Heart left ventricle (tissue), 16 donors: ENCODE results near the gene C12orf54. TPM values are rescaled to one million over a fixed set of nuclear protein-coding genes. Genes with fewer than 3 reads are reported as not detected.
"Not testable (repeated sequence)": the region's sequence is repeated elsewhere in the genome, so short reads cannot be mapped to it uniquely, and the experiment has no call there.

Experiments used
- ATAC-seq, 4 donors: fragments of 200-7000 bp; cut with Tn5 transposase; one replicate each; pipeline ENCODE4 v1.9.1; 2020 to 2022; ENCODE audit warnings: moderate library complexity in 4 of 4, mild to moderate bottlenecking in 3 of 4, moderate number of reproducible peaks in 1 of 4
- DNase-seq, 5 donors: peaks; one replicate each; pipeline ENCODE4 v3.0.0-alpha.2; 2020
- H3K27ac ChIP-seq, 12 donors: fragments of 200-600 bp; sonication (generic) in 4 of 12; one replicate each; pipeline versions ENCODE4 v1.5.0 to v1.8.0; 2016 to 2022; ENCODE audit warnings: mild to moderate bottlenecking in 2 of 12
- H3K27me3 ChIP-seq, 9 donors: fragments of 200-600 bp; sonication (generic) in 2 of 9; one replicate each; pipeline versions ENCODE4 v1.5.1 to v1.8.0; 2016 to 2022; ENCODE audit warnings: mild to moderate bottlenecking in 3 of 9
- H3K36me3 ChIP-seq, 9 donors: fragments of 200-600 bp; sonication (generic) in 2 of 9; one replicate each; pipeline versions ENCODE4 v1.5.0 to v1.8.0; 2018 to 2022; ENCODE audit warnings: mild to moderate bottlenecking in 2 of 9
- H3K4me1 ChIP-seq, 12 donors: fragments of 200-600 bp; sonication (generic) in 4 of 12; one replicate each; pipeline versions ENCODE4 v1.5.0 to v1.8.0; 2016 to 2022; ENCODE audit warnings: mild to moderate bottlenecking in 3 of 12
- H3K4me3 ChIP-seq, 12 donors: fragments of 200-600 bp; sonication (generic) in 4 of 12; one replicate each; pipeline versions ENCODE4 v1.5.0 to v1.8.0; 2017 to 2022; ENCODE audit warnings: mild to moderate bottlenecking in 9 of 12, moderate library complexity in 4 of 12
- H3K9me3 ChIP-seq, 12 donors: fragments of 200-600 bp; sonication (generic) in 4 of 12; one replicate each; pipeline versions ENCODE4 v1.5.0 to v1.8.0; 2016 to 2022; ENCODE audit warnings: mild to moderate bottlenecking in 1 of 12
- CTCF ChIP-seq, 12 donors: fragments of 200-600 bp; sonication (generic) in 4 of 12; IDR thresholded peaks; one replicate each; pipeline versions ENCODE4 v1.5.0 to v1.8.0; 2018 to 2022; ENCODE audit warnings: antibody characterized with exemption in 12 of 12, mild to moderate bottlenecking in 5 of 12
- POLR2A ChIP-seq, 2 donors: fragments of 450-650 bp; IDR thresholded peaks; one replicate each; pipeline ENCODE4 v1.6.1; 2017; ENCODE audit warnings: antibody characterized with exemption in 2 of 2, mild to moderate bottlenecking in 2 of 2, moderate library complexity in 2 of 2
- WGBS, 4 donors: extraction: QIAGEN DNeasy Blood & Tissue Kit in 2 of 4; methylation state at CpG; one replicate each; pipeline versions ENCODE4 v1.1.5 to v1.1.7; 2013 to 2018; 5-methylcytosine and 5-hydroxymethylcytosine counted together
- intact Hi-C, 10 donors: fragments of 100-400 bp; cut with DNase I; formaldehyde crosslinking; loops; one replicate each; pipeline versions ENCODE4 v1.11.1 to v1.14.2; 2022
- polyA plus RNA-seq, 2 donors: library from polyadenylated mRNA; stranded (reverse); fragments of 200-250 nt; gene quantifications; one replicate each; pipeline ENCODE4 v1.2.3, GENCODE V29; 2013
- total RNA-seq, 9 donors: library from RNA; depleted of rRNA in 2 of 9; stranded (reverse); fragments of >200 nt in 2 of 9; fragmentation: NEBNext Ultra II Directional in 3 of 9; extraction: Animal tissue kit (Norgen Biotek cat#: 25700) in 3 of 9; gene quantifications; one replicate each; pipeline versions ENCODE4 v1.1.0 to v1.2.4, GENCODE V29; 2016 to 2023
- donor health status: ischemic (EF 13 %, LVEDD 7.1; RV severe dilation, severe dysfunction).
- donor health status: healthy with polysubstance abuse.
- donor health status: DM: no; HTN: yes; CAD: no.
- donor health status: DM: no; HTN: no; CAD: no.
- donor health status: ischemic (EF 25% LVEDD 6.9; RV normal size, moderate dysfunction).
- donor health status: ischemic (EF 25% LVEDD 5.7; RV mildly dilated, moderate dysfunction).
- donor health status: healthy.
- donor health status: DM: yes; HTN: yes; CAD: no.
- donor health status: ischemic (EF 35%, LVEDD 5.7; RV mildly dilated, moderate dysfunction).
- donor health status: nonischemic (EF 11% LVEDD 7.7; RV severe dilation, severe dysfunction).
- donor health status: DM: yes; HTN: yes; CAD: no.
- donor health status: PGD.
- donor health status: ischemic (EF 29% LVEDD 5.4; RV normal size, mild dysfunction).
- donor health status: nonischemic (EF 23%, LVEDD 6.1; RV moderate dilation, normal function).

C12orf54 gene
- total and polyA plus RNA-seq, 11 donors, result not detected

- Histone ChIP-seq H3K9me3 (peaks cover 0 to 13% (median 0%) of the 10 kb centered on the region in 12 donors), H3K4me1 (peaks cover 0 to 15% (median 8%) of the 10 kb centered on the region in 12 donors), H3K4me3 (no peak overlapping the region), H3K27me3 (no peaks in the 10 kb centered on the region), H3K36me3 (no peaks in the 10 kb centered on the region), H3K27ac (peak overlapping the region in 1 of 12 donors; percentile 20)
- TF ChIP-seq CTCF (IDR thresholded peaks at IDR 0.05) (no peak), POLR2A (IDR thresholded peaks at IDR 0.05) (no peak)
- intact Hi-C loops, result loop anchor here in 1 of 10 donors (10.0 kb wide), 1 partner anchor 91 kb away; the partner anchor contains the start of gene ZNF641
- no peak for DNase-seq
- no peak for ATAC-seq
- WGBS, 4 donors, result 80 to 98% (median 84%) methylated on average over 3 of the region's 3 CpGs
These were observed 36.8 kb upstream of the C12orf54 start for GRCh38 chr12:48445538-48445937.

GRCh38 chr12:48446161-48446776 lies 36.0 kb upstream of the C12orf54 start:
- intact Hi-C loops, result loop anchor here in 1 of 10 donors (10.0 kb wide), 1 partner anchor 91 kb away; the partner anchor contains the start of gene ZNF641
- TF ChIP-seq CTCF (IDR thresholded peaks at IDR 0.05) (no peak), POLR2A (IDR thresholded peaks at IDR 0.05) (no peak)
- no peak overlapping the region for H3K4me3 ChIP-seq
- H3K27me3 ChIP-seq, result no peaks in the 10 kb centered on the region
- 33 to 46% (median 37%) methylated on average over 4 of the region's 4 CpGs for WGBS, 4 donors
- H3K36me3 ChIP-seq, result no peaks in the 10 kb centered on the region
- peak overlapping the region in 4 of 12 donors; percentile 2 to 51 (median 30) for H3K27ac ChIP-seq
- H3K4me1 ChIP-seq, result peaks cover 0 to 15% (median 8%) of the 10 kb centered on the region in 12 donors
- peak in 2 of 5 donors; percentile 12 to 22 for DNase-seq
- peak in 3 of 4 donors; percentile 52 to 79 (median 61) for ATAC-seq
- peaks cover 0 to 14% (median 0%) of the 10 kb centered on the region in 12 donors for H3K9me3 ChIP-seq

GRCh38 chr12:48447755-48448154 lies 34.5 kb upstream of the C12orf54 start:
- ATAC-seq (no peak), DNase-seq (no peak)
- WGBS, 4 donors, result 67 to 79% (median 78%) methylated on average over 1 of the region's 1 CpG
- Histone ChIP-seq H3K27me3 (no peaks in the 10 kb centered on the region), H3K27ac (no peak overlapping the region), H3K4me3 (no peak overlapping the region), H3K9me3 (peaks cover 0 to 14% (median 0%) of the 10 kb centered on the region in 12 donors), H3K36me3 (no peaks in the 10 kb centered on the region), H3K4me1 (peaks cover 0 to 15% (median 8%) of the 10 kb centered on the region in 12 donors)
- TF ChIP-seq POLR2A (IDR thresholded peaks at IDR 0.05) (no peak), CTCF (IDR thresholded peaks at IDR 0.05) (no peak)
- intact Hi-C loops, result loop anchor here in 1 of 10 donors (10.0 kb wide), 1 partner anchor 93 kb away; the partner anchor contains the start of gene ZNF641

DNA sequence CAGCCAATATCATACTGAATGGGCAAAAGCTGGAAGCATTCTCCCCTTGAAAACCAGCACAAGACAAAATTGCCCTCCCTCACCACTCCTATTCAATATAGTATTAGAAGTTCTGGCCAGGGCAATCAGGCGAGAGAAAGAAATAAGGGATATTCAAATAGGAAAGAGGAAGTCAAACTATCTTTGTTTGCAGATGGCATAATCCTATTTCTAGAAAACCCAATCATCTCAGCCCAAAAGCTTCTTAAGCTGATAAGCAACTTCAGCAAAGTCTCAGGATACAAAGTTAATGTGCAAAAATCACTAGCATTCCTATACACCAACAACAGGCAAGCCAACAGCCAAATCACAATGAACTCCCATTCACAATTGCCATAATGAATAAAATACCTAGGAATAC lies 30.9 kb upstream of the C12orf54 start:
- Histone ChIP-seq H3K27me3 (no peaks in the 10 kb centered on the region), H3K4me3 (no peak overlapping the region), H3K9me3 (peaks cover 0 to 14% (median 0%) of the 10 kb centered on the region in 12 donors), H3K36me3 (no peaks in the 10 kb centered on the region), H3K27ac (no peak overlapping the region), H3K4me1 (peaks cover 0 to 7% (median 3%) of the 10 kb centered on the region in 12 donors)
- TF ChIP-seq POLR2A (IDR thresholded peaks at IDR 0.05) (no peak), CTCF (IDR thresholded peaks at IDR 0.05) (no peak)
- WGBS, 4 donors, result 77 to 87% (median 81%) methylated on average over 1 of the region's 1 CpG
- intact Hi-C loops, result loop anchor here in 6 of 10 donors (5.0 to 10.0 kb wide), 5 partner anchors 157 to 257 kb away; no protein-coding TSS in a partner anchor
- ATAC-seq, result no peak
- DNase-seq, result no peak

- H3K36me3 ChIP-seq, ATAC-seq, H3K4me3 ChIP-seq, DNase-seq, H3K27me3 ChIP-seq, H3K4me1 ChIP-seq, H3K27ac ChIP-seq: not testable (repeated sequence)
- WGBS, 4 donors, result 78 to 88% (median 84%) methylated on average over 2 of the region's 2 CpGs
- intact Hi-C loops, result loop anchor here in 6 of 10 donors (5.0 to 10.0 kb wide), 5 partner anchors 158 to 258 kb away; no protein-coding TSS in a partner anchor
- H3K9me3 ChIP-seq, result peaks cover 0 to 14% (median 0%) of the 10 kb centered on the region in 12 donors
These were observed 29.3 kb upstream of the C12orf54 start for GRCh38 chr12:48452961-48453360.
